ENCODE measurements around the gene RALBP1.
A peak's percentile ranks its signal among the peaks of the same experiment; 100 is the strongest.
"Not testable (repeated sequence)": the region's sequence is repeated elsewhere in the genome, so short reads cannot be mapped to it uniquely, and the experiment has no call there.

Gene RALBP1

DNA sequence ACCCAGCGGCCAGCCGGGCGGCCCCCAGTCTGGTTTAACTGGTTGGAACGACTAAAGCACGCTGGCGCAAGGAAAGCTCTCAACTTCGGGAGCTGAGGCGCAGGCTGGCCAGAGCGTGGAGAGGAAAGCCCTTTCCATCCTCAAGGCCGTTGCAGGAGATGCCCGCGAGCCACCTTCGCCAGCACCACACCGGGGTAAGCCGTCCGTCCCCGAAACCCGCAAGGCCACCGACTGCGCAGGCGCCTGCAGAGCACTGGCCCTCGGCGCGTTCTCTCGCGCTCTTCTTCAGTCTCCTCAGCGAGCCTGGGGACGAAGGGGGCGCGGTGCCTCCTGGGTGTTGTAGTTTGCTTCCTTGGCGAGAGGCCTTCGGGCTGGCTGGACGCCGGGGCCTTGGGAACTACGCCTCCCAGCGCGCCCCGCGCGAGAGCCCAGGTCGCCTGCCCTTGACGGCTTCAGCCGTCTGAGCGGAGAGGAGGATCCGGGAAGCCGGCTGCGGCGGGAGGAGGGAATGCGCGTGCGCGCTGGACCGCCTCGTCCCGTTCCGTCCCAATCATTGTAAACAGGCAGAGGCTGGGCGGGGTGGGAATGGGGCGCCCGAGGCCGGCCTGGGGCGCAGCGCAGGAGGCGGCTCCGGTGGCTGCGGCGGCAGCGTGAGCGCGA is at the start of gene RALBP1:
Gene RALBP1 (plus strand): TSS at position 531 of the 660 bp plus-strand sequence. CDS start 37,533 bp downstream, outside the sequence.
- DNase-seq = peak; percentile 98

DNA sequence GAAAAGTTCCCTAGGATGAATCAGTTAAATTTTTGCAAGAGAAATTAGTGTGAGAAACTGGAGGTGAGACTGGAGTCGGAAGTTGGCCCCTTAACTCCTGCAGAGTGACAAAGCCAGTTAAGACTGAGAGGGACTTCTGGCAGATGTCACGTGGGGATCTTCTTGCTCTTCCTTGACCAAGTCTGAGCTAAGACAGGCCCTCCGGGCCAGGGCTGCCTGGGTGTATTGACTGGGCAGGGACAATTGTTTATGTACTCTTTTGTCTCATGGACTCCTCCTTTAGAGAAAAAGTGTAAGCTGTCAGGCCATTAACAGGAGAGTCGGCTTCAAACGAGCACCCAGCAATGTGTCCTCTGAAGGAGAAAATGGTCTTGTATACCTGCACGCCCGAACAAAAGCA is 48.6 kb upstream of the RALBP1 start:
- no peak for DNase-seq

DNA sequence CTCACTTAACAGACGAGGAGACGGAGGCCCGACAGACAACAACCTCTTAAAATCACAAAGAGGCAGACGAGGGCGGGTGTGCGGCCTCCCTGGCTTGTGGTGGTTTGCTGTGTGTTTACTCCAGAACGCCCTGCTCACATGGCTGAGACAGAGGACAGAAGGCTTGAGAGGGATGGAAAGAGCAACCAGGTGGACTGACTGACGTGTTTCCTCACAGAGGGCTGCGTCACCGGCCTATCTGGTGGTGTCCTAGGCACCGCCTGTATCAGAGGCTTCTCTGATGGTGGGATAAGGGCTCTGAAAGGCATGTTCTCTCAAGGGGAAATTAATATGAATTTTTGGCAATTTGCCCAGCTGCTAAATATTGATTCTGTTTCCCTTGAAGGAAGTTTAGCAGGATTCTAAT is 47.0 kb upstream of the RALBP1 start:
- peak; percentile 47 for DNase-seq

DNA sequence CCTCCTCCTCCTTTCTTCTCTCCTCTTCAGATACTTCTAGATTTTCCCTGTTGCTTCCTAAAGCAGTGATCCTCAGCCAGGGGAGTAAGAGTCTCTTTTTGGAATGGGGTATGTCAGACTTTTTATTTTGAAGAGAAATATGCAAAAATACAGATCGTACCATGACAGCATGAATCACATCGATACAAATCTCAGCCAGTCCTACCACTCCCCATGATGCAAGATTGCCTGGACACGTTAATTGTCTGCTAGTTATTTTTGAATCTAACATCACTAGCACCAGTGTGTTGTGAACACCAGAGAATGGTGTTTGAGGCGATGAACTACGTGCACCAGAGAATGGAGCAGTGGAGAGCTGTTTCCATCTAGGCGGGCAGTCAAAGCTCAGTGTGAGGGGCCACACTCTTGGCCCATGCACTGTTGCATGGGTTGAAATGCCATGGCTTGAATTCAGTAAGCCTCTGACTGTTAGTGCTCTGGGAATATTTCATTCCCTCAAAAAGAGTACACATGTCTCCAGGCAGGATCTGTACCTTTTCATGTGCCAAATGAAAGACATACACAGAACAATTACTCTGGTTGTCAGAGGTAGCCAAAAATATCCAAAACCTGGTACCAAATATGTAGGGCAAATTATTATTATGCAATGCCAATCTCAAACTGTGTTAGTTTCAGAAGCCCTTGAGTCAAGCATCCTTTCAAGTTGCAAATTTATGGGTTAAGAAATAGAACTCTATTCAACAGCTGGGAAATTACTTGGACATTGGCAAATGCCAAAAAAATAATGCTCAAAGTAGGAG is 46.3 kb upstream of the RALBP1 start:
- no peak for DNase-seq

DNA sequence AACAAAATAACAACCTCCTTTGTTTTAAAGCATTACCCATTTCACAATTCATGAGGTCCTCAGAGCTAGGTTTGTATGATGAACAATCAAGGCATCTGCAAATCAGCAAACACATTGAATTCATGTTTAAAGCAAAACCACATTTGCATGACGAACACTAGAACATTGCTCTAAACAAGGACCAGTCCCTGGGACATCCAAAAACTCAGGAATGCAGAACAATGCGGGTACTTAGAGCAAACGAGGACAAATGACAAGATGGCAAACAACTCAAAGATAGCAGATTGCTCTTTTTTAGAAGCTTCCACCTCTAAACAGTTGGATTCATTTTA is 45.7 kb upstream of the RALBP1 start:
- DNase-seq = no peak

DNA sequence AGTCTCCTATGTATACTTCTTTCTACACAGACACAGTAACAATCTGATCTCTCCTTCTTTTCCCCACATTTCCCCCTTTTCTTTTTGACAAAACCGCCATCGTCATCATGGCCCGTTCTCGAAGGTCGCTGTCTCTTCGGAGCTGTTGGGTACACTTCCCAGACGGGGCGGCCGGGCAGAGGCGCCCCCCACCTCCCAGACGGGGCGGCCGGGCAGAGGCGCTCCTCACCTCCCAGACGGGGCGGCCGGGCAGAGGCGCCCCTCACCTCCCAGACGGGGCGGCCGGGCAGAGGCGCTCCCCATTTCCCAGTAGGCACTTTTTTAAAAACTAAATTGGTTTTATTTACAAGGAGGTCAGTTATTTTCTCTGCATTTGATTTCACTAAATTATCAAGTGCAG is 45.0 kb upstream of the RALBP1 start:
- not testable (repeated sequence) for DNase-seq

DNA sequence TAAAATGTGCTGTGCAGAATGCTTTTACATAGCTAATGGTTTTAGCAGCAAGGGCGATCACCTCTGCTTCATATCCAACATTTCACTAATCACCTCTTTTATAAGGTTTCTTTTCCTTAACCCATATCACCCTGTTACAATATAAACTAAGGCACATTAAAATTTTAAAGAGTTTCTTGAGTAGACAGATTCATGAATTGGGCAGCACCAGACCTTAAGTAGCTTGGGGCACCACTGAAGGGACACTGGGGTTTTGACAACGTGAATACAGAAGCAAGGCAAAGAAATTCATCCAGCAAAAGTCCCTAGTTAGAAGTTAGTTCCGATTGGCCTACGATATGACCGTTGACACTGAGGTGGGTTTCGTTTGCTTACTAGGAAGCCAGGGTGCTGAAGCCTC is 44.0 kb upstream of the RALBP1 start:
- DNase-seq = no peak

DNA sequence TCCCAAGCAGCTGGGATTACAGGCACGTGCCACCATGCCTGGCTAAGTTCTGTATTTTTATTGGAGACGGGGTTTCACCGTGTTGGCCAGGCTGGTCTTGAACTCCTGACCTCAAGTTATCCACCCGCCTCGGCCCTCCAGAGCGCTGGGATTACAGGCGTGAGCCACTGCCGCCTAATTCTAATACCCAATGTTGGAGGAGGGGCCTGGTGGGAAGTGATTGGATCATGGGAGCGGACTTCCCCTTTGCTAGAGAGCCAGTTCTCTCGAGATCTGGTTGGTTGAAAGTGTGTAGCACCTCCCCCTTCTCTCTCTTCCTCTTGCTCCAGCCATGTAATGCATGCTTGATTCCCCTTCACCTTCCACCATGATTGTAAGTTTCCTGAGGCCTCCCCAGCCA is 42.2 kb upstream of the RALBP1 start:
- not testable (repeated sequence) for DNase-seq

DNA sequence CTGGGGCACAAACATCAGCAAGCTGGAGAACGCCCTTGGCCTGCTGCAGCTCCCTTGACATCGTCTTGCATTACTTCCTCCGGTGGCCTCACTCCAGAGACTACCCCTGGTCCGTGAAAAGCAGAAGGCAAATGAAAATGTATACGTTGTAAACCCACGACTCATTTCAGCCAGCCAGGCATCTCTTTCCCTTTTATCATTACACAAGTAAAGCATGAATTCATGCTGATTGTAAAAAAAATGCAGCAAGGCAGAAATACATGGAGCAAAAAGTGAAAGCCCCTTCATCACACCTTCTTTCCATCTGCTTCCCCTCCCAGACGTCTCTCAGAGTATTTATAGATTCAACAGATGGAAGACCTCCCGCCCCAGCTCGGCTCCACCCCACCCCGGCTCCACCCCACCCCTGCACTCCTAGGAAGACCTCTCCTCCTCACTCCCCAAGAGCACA is 41.6 kb upstream of the RALBP1 start:
- DNase-seq = no peak

DNA sequence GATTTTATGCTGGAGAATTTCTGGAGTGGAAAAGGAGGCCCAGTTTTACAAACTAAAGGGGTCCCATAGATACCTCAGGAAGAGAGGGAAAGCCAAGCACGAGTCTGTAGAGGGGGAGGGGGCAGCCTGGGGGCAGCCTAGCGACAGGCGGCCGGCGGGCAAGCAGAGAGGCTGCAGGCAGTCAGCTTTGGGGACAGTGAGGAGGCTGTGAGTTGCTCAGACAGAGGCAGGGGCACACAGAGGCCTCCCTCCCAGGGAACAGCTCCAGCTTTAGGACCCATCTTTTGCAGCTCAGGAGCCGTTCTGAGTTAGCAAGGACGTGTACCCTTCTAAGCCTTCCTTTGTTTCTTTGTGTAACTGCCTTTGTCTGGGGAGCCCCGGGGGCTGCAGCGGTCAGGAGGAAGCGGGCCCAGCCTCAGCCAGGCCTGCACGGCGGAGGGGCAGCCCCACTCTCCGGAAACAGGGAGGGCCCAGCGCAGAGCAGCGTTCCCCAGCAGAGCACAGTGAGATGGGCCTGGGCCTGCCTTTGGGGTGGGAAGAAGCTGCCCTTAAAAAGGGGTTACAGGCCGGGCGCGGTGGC is 41.1 kb upstream of the RALBP1 start:
- no peak for DNase-seq

DNA sequence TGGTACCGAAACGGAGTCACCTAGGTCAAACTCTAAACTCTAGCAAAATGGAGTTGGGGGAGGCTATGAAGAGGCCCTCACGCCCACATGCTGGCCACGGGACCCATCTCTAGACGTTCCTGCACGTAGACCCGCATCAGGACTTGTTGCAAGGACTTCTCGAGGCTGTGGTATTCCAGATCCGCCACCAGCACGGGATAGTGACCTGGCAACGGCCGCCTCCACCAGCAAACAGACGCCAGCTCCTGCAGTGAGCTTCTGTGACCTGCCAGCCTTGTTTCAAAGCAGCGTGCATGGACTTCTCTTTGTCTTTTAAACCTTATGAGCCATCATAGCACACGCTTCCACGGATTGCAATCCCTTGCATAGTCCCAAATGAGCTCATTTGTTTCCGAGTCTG is 40.3 kb upstream of the RALBP1 start:
- no peak for DNase-seq

DNA sequence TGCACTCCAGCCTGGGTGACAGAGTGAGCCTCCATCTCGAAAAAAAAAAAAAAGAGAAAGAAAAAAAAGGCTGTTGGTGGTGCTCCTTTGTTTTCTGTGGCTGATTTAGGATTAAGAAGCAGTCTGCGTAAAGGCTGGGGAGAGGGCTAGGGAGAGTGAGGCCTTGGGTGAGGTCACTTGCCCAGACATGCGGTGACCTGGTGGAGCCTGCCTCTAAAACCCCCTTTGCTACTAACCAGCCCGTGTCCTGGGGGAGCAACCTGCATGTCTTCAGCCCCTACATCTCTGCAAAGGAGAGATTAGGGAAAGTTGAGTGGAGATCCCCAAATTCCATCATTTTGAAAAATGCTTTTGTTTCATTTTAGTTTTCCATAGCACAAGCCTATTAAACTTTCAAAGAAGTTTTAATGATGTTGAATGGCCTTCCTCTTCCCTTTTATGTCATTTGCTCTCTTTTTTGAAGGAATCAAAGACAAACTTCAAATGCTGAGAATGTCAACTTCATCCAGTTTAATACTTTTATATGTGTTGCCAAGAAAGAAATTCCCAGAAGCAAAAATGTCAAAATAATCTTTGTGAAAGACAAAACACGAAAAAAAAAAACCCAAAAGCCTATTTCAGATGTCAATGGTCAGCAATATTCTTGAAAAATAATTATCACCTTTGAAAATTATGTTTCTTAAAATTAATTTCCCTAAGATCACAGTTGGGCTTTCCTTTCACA is 38.9 kb upstream of the RALBP1 start:
- DNase-seq = no peak

DNA sequence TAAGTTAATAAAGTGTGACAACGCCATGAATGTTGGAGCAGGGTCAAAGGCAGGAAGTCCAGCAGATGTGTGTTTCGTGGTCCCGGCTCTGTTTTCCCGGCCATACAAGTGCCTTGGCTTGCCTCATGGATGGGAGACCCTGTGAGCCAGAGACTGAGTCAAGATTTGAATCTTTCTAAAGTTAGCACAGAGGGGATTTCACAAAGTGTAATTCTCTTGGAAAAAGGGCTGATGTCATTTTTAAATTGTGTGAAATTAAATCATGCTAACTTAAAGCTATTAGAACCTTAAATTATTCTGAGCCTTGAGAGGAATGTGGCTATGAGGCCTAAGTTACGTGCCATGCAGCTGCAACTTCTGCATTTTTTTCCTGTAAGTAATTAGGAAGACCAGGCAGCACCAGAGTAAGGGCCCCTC is 38.3 kb upstream of the RALBP1 start:
- DNase-seq = no peak

DNA sequence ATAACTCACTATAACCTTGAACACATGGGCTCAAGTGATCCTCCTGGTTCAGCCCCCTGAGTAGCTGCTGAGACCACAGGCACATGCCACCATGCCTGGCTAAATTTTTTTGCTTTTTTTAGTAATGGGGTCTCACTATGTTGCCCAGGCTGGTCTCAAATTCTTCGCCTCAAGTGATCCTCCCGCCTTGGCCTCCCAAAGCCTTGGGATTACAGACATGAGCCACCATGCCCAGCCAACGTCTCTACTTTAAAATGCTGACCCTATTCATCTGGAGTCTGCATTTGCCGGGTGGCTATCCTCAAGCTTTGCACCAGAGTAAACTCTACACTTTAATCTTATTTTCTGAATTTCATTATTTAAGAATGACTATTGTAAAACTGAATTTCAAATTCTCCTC is 37.6 kb upstream of the RALBP1 start:
- DNase-seq = no peak

DNA sequence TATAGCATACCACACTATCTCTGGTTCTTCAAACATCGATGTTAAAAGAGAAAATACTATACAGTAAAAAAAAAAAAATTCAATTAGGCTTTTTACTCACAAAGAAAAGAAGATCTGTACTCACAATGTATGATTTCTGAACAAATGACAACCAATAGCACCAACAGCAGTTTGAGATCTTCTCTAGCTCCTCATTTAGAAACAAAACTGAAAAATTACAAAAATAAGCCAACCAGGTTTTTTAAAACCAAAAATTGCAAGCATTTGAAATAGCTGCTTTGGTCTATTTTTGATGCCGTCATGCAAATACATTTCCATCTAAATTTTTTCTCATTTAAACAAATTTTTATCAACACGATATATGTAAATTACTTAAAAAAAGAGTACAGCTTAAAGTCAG is 34.3 kb upstream of the RALBP1 start:
- DNase-seq = no peak

DNA sequence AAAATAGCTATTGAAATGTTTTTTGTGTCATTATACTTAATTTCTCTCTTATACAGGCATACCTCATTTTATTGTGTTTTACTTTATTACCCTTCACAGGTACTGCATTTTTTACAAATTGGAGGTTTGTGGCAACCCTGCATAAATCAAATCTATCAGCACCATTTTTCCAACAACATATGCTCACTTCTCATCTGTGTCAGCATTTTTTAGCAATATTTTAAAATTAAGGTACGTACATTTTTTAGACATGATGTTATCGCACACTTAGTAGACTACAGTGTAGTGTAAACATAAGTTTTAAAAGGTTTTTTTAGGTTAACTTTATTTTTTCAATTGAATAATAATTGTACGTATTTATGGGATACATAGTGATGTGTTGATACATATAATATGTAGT is 30.8 kb upstream of the RALBP1 start:
- no peak for DNase-seq

DNA sequence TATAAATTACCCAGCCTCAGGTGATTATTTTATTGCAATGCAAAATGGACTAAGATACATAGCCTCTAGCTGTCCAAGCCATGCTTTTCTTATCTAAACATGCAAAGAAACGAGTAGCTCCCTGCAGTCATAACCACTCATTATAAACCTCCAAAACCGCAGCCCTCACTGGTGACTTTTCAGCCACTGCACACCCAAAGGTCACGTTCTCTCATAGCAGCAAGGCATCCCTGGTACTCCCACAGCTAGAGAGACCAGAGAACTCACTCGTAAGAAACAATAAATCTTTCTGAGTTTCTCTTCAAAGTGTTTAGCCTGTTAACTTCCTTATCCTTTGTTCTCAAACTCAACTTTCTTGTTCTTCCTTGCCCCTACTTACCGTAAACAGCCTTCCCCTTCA is 28.5 kb upstream of the RALBP1 start:
- DNase-seq = no peak

DNA sequence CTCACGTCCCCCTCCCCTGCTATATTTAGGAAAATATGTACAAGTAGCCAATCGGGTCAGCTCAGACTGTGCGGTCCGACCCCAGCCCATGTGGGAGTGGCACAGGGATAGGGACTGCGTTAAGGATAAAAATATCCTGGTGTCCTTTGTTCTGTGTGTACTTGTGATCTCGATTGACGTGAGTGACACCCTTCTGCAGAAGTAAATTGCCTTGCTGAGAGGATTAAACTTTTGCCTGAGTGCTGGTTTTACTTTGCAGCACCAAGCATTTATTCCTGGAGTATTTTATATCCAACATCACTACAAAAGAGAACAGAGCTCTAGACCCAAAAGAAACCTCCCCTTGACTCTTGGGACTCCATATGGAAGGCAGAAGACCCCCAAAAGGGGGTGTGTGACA is 28.0 kb upstream of the RALBP1 start:
- DNase-seq = no peak

DNA sequence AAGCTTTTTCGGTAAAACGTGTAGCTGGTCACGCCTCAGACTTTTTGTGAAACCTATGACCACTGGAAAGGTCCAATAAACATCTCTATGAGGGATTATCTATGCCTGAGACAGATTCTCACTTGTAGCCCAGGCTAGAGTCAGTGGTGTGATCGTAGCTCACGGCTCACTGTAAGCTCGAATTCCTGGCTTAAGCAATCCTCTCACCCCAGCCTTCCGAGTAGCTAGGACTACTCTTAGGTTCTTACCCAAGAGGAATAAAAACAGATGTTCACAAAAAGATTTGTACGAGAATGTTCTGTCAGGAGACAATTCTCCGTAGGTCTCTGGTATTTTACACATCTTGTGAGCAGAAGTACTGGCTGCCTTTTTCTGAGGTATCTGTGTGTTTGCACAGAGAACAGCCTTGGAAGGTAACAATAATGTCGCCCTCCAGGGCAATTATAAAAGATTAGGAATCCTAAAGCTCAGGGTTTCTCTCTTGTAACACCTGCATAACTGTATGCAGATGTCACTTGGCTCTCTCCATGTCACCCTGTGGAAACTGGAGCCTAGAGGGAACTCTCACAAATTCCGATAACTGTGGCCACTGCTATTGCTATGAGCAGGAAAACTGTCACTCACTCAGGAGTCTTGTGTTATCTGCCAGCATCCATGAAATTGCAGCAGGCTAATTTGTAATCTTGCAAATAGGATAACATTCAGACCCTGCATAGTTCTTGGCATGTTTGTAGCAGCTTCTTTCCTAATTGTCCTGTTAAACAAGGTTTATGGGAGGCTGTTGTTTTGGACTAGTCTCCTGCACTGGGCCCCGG is 25.5 kb upstream of the RALBP1 start:
- no peak for DNase-seq

DNA sequence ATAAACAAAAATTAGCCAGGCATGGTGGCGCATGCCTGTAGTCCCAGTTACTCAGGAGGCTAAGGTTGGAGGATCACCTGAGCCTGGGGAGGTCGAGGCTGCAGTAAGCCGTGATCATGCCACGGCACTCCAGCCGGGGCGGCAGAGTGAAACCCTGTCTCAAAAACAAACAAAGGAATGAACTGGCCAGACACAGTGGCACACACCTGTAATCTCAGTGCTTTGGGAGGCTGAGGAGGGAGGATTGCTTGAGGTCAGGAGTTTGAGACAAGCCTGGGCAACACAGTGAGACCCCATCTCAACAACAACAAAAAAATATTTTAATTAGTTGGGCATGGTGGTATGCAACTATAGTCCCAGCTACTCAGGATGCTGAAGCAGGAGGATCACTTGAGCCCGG is 24.4 kb upstream of the RALBP1 start:
- not testable (repeated sequence) for DNase-seq

DNA sequence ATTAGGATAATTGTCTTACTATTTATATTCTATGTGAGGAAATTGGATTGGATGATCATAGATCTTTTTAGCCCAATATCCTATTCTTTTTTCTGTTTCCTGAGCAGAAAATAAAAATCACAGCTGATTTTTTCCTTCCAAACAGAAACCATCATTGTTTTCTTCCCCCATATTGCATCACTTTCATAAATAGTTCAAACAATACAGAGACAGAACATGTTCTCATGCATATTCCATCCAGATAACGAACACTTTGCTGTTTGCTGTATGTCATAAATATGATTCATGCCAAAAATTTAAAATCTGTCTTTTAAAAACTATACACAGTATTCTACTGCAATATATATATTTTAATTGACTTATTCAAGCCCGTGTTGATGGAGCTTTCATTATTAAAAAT is 22.0 kb upstream of the RALBP1 start:
- DNase-seq = no peak

DNA sequence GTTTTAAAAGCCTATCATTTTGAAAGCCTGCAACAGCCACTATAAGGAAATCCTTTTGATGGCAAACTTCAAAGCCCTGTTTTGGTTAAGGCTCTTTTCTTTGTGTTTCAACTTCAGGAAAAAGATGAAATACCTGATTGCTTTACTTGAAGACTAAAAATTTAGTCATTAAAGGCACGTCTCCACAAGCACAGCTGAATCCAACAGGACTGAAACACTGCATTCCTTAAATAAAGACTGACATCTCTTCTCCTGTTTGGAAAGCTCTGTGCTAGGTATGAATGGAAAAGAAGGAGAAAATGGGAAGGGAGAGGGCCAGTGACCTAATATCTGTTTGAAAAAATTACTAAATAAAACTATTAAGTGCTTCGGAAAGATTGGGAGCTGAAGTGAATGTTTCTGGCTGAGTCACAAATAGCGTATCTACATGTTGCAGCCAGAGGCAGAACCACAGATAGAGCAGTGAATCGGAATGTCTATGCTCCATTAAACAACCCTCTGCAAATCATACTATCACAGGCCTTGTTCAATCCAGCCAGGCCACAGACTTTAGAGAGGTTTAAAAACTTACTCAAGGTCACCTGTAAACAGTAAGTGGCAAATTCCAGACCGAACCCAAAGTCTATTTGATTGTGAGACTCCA is 21.1 kb upstream of the RALBP1 start:
- DNase-seq = no peak
